ENCODE data around the gene PRKG1.

- TF ChIP-seq CTCF (IDR thresholded peaks at IDR 0.05) (no peak), POLR2A (IDR thresholded peaks at IDR 0.05) (no peak)
These were observed 692.3 kb downstream of the PRKG1 start for GRCh38 chr10:51766423-51767102.
